ENCODE measurements around the gene ASTL.

- TF ChIP-seq CTCF (IDR thresholded peaks at IDR 0.05) (no peak), EP300 (IDR thresholded peaks at IDR 0.05) (no peak), POLR2A (IDR thresholded peaks at IDR 0.05) (no peak)
Observed at GRCh38 chr2:96098900-96099590, 39.3 kb downstream of the ASTL start.
